HG03558 (cell line): ENCODE measurements around the gene SEPTIN6.

ENCODE experiments used
- ATAC-seq: cut with Tn5 transposase; IDR thresholded peaks from one replicate; pipeline ENCODE4 v1.9.1; 2021; ENCODE audit warnings: moderate number of reproducible peaks; ENCODE audit not compliant: unreplicated experiment; ENCODE audit errors: extremely low read depth

SEPTIN6 gene

DNA sequence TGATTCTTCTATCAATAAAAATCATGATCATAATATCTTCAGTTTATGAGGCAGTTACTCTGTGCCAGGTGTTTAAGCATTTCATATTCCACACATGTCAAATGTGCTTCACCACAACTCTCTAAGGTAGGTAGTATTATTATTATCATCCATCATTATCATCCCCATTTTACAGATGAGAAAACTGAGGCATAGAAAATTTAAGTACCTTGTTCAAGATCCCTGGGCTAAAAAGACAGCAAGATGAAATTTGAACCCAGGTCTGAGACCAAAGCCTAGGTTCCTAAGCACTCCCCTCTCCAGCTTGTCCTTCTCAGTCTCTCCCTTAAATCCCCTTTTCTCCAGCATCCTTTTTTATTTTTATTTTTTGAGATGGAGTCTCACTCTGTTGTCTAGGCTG is 33.4 kb downstream of the SEPTIN6 start:
- ATAC-seq, result no peak

DNA sequence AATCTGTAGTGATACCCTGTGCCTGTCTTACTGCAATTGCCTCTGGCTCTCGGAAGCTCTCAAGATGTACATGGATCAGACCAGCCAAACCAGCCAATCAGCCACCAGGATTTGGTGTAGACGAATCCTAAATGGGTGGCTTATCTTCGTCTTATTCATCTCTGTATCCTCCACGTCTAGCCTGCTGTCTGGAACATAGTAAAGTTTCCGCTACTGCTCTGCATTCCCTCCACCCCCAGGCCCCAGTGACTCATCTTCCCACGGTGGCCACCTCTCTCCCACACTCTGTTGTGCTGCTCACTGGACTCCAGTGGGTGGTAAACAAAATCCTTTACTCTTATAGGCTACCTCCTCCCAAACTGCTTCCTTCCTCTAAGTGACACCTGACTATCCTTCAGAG is 37.8 kb downstream of the SEPTIN6 start:
- ATAC-seq, result no peak

DNA sequence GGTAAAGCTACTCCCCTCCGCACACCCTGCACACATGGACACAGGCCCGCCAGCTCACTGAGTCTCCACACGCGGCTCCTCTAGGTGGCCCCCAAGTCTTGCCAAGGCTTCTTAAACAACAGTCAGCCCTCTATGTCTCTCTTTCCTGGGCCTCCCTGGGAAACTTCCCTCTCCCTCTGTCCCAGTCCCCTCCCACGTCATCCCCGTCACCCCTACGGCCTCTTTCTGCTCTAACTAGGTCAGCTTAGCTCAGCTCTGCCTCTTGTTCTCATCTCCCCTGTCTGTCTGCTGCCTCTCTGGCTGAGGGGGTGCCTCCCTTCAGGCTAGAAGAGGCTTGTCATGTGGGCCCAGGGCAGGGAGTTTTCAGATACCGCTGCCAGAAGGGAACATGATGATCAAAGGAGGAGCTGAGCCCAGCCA is 38.8 kb downstream of the SEPTIN6 start:
- no peak for ATAC-seq

DNA sequence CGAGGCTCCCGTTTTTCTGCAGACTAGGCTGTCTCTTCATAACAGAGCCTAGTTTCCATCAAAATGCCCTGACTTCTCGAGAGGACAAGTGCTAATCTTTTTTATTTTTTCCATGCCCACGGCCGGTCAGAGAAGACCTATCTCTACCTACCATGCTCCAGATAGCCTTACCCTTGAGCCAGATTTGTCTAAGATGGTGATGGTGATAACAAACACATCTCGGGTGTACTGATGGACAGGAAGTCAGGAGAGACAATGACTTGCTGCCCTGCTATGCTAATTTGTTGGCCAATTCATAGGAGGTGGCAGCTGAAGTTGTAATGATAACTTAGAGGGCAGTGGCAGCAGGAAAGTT is 44.6 kb downstream of the SEPTIN6 start:
- no peak for ATAC-seq

DNA sequence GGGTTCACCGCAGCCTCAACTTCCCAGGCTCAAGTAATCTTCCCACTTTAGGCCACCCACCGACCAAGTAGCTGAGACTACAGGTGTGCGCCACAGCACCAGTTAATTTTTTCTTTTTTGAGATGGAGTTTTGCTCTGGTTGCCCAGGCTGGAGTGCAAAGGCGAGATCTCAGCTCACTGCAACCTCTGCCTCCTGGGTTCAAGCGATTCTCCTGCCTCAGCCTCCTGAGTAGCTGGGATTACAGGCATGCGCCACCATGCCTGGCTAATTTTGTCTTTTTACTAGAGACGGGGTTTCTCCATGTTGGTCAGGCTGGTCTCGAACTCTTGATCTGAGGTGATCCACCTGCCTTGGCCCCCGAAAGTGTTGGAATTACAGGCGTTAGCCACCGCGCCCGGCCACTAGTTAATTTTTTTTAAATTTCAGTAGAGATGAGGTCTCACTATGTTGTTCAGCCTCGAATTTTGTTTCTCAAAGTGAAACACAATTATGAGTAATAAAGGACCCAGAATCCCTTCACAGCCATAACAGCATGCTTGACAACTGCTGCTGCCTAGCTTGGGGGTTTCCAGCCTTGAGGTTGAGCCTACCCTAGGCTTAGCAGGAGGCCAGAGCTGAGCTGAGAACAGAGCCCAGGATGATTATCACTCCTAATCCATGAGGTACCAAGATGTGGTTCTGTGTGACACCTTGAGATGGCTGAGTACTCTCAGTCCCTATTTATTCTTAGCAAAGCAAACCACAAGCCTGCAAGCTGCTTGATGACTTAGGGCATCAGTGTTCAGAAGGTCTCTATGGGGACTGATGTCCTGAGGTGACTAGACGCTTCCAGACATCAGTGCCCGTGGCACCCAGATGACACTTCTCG is 45.2 kb downstream of the SEPTIN6 start:
- peak; percentile 93 for ATAC-seq

DNA sequence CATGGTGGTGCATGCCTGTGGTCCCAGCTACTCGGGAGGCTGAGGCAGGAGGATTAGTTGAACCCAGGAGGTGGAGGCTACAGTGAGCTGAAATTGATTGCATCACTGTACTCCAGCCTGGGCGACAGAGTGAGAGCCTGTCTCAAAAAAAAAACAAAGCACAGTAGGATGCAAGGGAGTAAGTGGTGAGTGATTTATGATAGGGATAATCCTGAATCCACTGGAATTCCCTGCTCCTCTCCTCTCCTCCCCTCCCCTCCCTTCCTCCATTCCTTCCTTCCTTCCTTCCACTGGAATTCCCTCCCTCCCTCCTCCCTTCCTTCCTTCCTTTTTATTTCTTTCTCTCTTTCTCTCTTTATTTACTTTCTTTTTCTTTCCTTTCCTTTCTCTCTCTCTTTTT is 45.9 kb downstream of the SEPTIN6 start:
- no peak for ATAC-seq

- no peak for ATAC-seq
Observed at GRCh38 chrX:119646515-119646914, 46.5 kb downstream of the SEPTIN6 start.

DNA sequence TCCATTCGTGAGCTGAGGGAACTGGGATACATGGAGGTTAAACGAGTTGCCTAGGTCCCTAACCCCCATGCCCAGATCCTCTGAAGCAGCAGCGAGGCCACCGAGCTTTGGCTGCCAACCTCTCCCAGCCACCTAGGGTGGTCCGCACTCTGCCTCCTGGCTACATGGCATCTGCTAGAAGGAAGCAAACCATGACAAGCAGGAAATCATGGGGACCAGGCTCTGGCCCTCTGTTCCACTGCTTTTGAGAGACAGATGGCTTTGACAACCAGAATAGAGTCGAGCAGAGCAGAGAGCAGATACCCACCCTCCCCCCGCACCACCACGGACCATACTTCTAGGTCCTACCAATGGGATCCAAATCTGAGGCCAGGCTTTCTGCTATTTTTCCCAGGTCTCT is 49.3 kb downstream of the SEPTIN6 start:
- ATAC-seq, result no peak
